Endodermal cell (in vitro differentiated cells): ENCODE results near the gene ATP5MC2. TPM values are rescaled to one million over a fixed set of nuclear protein-coding genes. Genes with fewer than 3 reads are reported as not detected.

Experiments used
- DNase-seq: peaks from one replicate; pipeline ENCODE4 v3.0.0-alpha.2; 2017
- H3K27ac ChIP-seq: 2 replicates; pipeline ENCODE4 v1.5.1; 2013; ENCODE audit warnings: mild to moderate bottlenecking, low read depth, low read length, moderate library complexity
- H3K27me3 ChIP-seq: 2 replicates; pipeline ENCODE4 v1.6.1; 2013; ENCODE audit warnings: mild to moderate bottlenecking, low read length, moderate library complexity; ENCODE audit not compliant: insufficient read depth, control insufficient read depth, poor library complexity, severe bottlenecking
- H3K36me3 ChIP-seq: 2 replicates; pipeline ENCODE4 v1.7.0; 2013; ENCODE audit warnings: mild to moderate bottlenecking, low read length, moderate library complexity; ENCODE audit not compliant: control insufficient read depth, insufficient read depth
- H3K4me1 ChIP-seq: one replicate; pipeline ENCODE4 v1.7.0; 2013; ENCODE audit warnings: low read length; ENCODE audit not compliant: control insufficient read depth, insufficient read depth
- H3K4me3 ChIP-seq: 2 replicates; pipeline ENCODE4 v1.5.1; 2013; ENCODE audit warnings: mild to moderate bottlenecking, low read length, moderate library complexity
- H3K9ac ChIP-seq: 2 replicates; pipeline ENCODE4 v1.6.1; 2013; ENCODE audit warnings: mild to moderate bottlenecking, low read length, moderate library complexity; ENCODE audit not compliant: poor library complexity, severe bottlenecking; ENCODE audit errors: extremely low read depth
- H3K9me3 ChIP-seq: 2 replicates; pipeline ENCODE4 v1.6.1; 2013; ENCODE audit warnings: mild to moderate bottlenecking, low read length, moderate library complexity; ENCODE audit not compliant: control insufficient read depth
- H3K27ac Mint-ChIP-seq: 2 replicates; pipeline ENCODE4 v1.8.0; 2020; ENCODE audit warnings: mixed read lengths
- H3K27me3 Mint-ChIP-seq: 2 replicates; pipeline ENCODE4 v1.8.0; 2021; ENCODE audit warnings: mild to moderate bottlenecking, mixed read lengths; ENCODE audit not compliant: insufficient read depth
- H3K36me3 Mint-ChIP-seq: 2 replicates; pipeline ENCODE4 v1.8.0; 2020; ENCODE audit warnings: low read depth, mixed read lengths
- H3K4me1 Mint-ChIP-seq: 2 replicates; pipeline ENCODE4 v1.8.0; 2020; ENCODE audit warnings: mixed read lengths
- H3K4me3 Mint-ChIP-seq: 2 replicates; pipeline ENCODE4 v1.8.0; 2020; ENCODE audit warnings: mild to moderate bottlenecking, moderate library complexity, mixed read lengths
- H3K9me3 Mint-ChIP-seq: 2 replicates; pipeline ENCODE4 v1.8.0; 2020; ENCODE audit warnings: mild to moderate bottlenecking, mixed read lengths
- CTCF ChIP-seq: fragments of 200-600 bp; sonication (generic); conservative IDR thresholded peaks from 2 replicates; pipeline ENCODE4 v1.5.0; 2021; ENCODE audit warnings: antibody characterized with exemption, mild to moderate bottlenecking
- WGBS, 2 experiments: methylation state at CpG; one replicate each; pipeline versions ENCODE4 v1.1.5 to v1.1.7; 2013; ENCODE audit warnings: missing lambda C conversion rate in 2 of 2, mixed read lengths in 1 of 2; ENCODE audit not compliant: insufficient coverage in 1 of 2, insufficient read length in 1 of 2; 5-methylcytosine and 5-hydroxymethylcytosine counted together
- total RNA-seq, 2 donors: library from RNA; stranded (reverse); fragmentation: NEBNext Ultra II Directional in 1 of 2; extraction: Animal tissue kit (Norgen Biotek cat#: 25700) in 1 of 2; gene quantifications; 2 replicates in 1 of 2; 3 replicates in 1 of 2; pipeline ENCODE4 v1.2.1, GENCODE V29; 2021

The ATP5MC2 gene
- total RNA-seq, 2 donors from 2014 or later = 299 to 307 TPM

- Histone ChIP-seq H3K4me3 (no peak overlapping the region), H3K4me1 (no peaks in the 10 kb centered on the region), H3K27me3 (no peaks in the 10 kb centered on the region), H3K36me3 (peaks cover 59% of the 10 kb centered on the region), H3K9ac (no peak overlapping the region), H3K27ac (no peak overlapping the region), H3K9me3 (no peaks in the 10 kb centered on the region)
- 91 to 96% methylated on average over 4 to 7 of the region's 7 CpGs for WGBS, 2 experiments
- Mint-ChIP-seq H3K36me3 (peaks cover 67% of the 10 kb centered on the region), H3K4me1 (peaks cover 4% of the 10 kb centered on the region), H3K9me3 (no peaks in the 10 kb centered on the region), H3K27ac (peak overlapping the region; percentile 7), H3K27me3 (no peaks in the 10 kb centered on the region), H3K4me3 (no peak overlapping the region)
- no peak for TF ChIP-seq CTCF
- no peak for DNase-seq
Measured at GRCh38 chr12:53664936-53665335, 10.9 kb downstream of the ATP5MC2 start.

- Mint-ChIP-seq H3K4me3 (no peak overlapping the region), H3K36me3 (peaks cover 59% of the 10 kb centered on the region), H3K27me3 (no peaks in the 10 kb centered on the region), H3K27ac (no peak overlapping the region), H3K9me3 (no peaks in the 10 kb centered on the region), H3K4me1 (peaks cover 11% of the 10 kb centered on the region)
- Histone ChIP-seq H3K9me3 (no peaks in the 10 kb centered on the region), H3K9ac (no peak overlapping the region), H3K27me3 (no peaks in the 10 kb centered on the region), H3K36me3 (peaks cover 52% of the 10 kb centered on the region), H3K4me1 (peaks cover 2% of the 10 kb centered on the region), H3K4me3 (no peak overlapping the region), H3K27ac (no peak overlapping the region)
- no peak for TF ChIP-seq CTCF
- no peak for DNase-seq
- 72 to 87% methylated on average over 4 to 5 of the region's 5 CpGs for WGBS, 2 experiments
Measured at GRCh38 chr12:53664191-53664590, 11.7 kb downstream of the ATP5MC2 start.

- Histone ChIP-seq H3K27ac (peak overlapping the region; percentile 90), H3K27me3 (no peaks in the 10 kb centered on the region), H3K4me3 (no peak overlapping the region), H3K36me3 (peaks cover 19% of the 10 kb centered on the region), H3K9ac (no peak overlapping the region), H3K9me3 (no peaks in the 10 kb centered on the region), H3K4me1 (peaks cover 12% of the 10 kb centered on the region)
- no peak for DNase-seq
- Mint-ChIP-seq H3K27me3 (no peaks in the 10 kb centered on the region), H3K4me3 (no peak overlapping the region), H3K4me1 (peaks cover 29% of the 10 kb centered on the region), H3K27ac (peak overlapping the region; percentile 93), H3K36me3 (peaks cover 26% of the 10 kb centered on the region), H3K9me3 (no peaks in the 10 kb centered on the region)
- TF ChIP-seq CTCF = no peak
- 98% methylated on average over 5 of the region's 5 CpGs; no CpG with 5 or more reads in 1 of the 2 experiments for WGBS, 2 experiments
Measured at GRCh38 chr12:53660041-53660440, 15.8 kb downstream of the ATP5MC2 start.
